ENCODE measurements around the gene TRIM72.
"Not testable (repeated sequence)": the region's sequence is repeated elsewhere in the genome, so short reads cannot be mapped to it uniquely, and the experiment has no call there.

TRIM72 gene

DNA sequence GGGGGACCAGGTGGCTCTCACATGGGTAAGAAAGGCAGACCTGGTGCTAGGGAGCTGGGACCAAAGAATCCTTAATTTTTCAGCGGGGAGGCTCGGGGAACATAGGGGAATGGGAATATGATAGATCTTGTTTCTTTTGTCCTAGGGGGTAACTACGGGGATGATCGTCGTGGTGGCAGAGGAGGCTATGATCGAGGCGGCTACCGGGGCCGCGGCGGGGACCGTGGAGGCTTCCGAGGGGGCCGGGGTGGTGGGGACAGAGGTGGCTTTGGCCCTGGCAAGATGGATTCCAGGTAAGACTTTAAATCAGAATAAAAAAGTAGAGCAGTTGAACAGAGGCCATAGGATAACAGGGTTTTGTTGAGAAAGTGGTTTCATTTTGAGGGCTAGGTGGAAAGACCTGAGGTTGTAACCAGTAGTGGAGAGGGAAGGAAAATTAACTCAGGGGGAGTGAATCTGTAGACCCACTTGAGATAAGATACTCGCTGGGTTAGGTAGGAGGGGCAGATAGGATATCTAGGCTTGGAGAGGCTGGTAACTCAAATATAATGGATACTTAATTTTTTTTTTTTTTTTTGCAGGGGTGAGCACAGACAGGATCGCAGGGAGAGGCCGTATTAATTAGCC lies 23.0 kb upstream of the TRIM72 start:
- DNase-seq: no peak
- ChIA-PET CTCF (interaction anchor here (1.4 to 1.5 kb wide), 2 partner anchors 10 to 137 kb away, joined by 3 to 4 read pairs; no protein-coding TSS in a partner anchor), POLR2A (interaction anchor here (2.0 to 2.1 kb wide), 2 partner anchors 8 to 11 kb away, joined by 8 to 12 read pairs; partner anchors contain the start of gene FUS)
- H3K4me3 ChIP-seq (ENCODE audit: control insufficient read depth in 1 of 7, extremely low read depth in 1 of 7, insufficient read depth in 4 of 7, low read depth in 2 of 7, low read length in 6 of 7): no peak overlapping the region
- H3K9me3 ChIP-seq (ENCODE audit: control extremely low read depth in 1 of 5, control insufficient read depth in 4 of 5, insufficient read depth in 2 of 5, low read depth in 1 of 5, low read length in 4 of 5): no peaks in the 10 kb centered on the region
- no peaks in the 10 kb centered on the region for H3K27me3 ChIP-seq (replicated peaks in 2 of 5; ENCODE audit: control insufficient read depth in 4 of 5, insufficient read depth in 5 of 5, low read length in 4 of 5)
- H3K36me3 ChIP-seq (ENCODE audit: control insufficient read depth in 4 of 4, insufficient read depth in 4 of 4, low read length in 3 of 4): peaks cover 55 to 100% (median 86%) of the 10 kb centered on the region in 4 experiments
- no peak overlapping the region for H3K27ac ChIP-seq (ENCODE audit: insufficient read depth in 1 of 2, low read depth in 1 of 2, low read length in 2 of 2, poor library complexity in 1 of 2, severe bottlenecking in 2 of 2)
- WGBS (ENCODE audit: insufficient coverage): 96% methylated on average over 10 of the region's 17 CpGs
- H3K4me1 ChIP-seq (ENCODE audit: control extremely low read depth in 1 of 4, control insufficient read depth in 4 of 4, insufficient read depth in 4 of 4, low read length in 3 of 4): peaks cover 0 to 8% (median 7%) of the 10 kb centered on the region in 4 experiments

DNA sequence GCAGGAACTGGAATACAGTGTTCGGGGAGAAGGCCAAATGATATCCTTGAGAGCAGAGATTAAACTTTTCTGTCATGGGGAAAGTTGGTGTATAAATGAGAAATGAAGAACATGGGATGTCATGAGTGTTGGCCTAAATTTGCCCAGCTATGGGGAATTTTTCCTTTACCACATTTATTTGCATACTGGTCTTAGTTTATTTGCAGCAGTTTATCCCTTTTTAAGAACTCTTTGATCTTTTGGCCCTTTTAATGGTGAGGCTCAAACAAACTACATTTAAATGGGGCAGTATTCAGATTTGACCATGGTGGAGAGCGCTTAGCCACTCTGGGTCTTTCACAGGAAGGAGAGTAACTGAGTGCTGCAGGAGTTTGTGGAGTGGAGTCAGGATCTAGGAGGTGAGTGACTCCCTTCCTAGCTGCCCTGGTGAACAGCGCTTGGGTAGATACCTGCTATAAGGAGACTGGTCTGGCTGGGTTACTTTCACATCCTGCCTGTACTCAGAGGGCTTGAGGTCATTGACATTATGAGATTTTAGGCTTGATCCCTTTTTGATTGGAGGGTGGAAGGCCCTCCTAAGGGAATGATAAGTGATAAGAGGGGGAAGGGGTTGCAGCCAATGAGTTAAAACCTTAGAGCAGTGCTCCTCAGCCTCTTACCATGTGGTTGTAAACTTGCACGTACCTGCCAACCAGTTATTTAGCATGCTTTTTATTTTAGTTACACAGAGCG lies 22.1 kb upstream of the TRIM72 start:
- Histone ChIP-seq H3K4me1 (ENCODE audit: control extremely low read depth in 1 of 4, control insufficient read depth in 4 of 4, insufficient read depth in 4 of 4, low read length in 3 of 4) (no peaks in the 10 kb centered on the region), H3K36me3 (ENCODE audit: control insufficient read depth in 4 of 4, insufficient read depth in 4 of 4, low read length in 3 of 4) (peaks cover 55 to 97% (median 82%) of the 10 kb centered on the region in 4 experiments), H3K27me3 (replicated peaks in 2 of 5; ENCODE audit: control insufficient read depth in 4 of 5, insufficient read depth in 5 of 5, low read length in 4 of 5) (no peaks in the 10 kb centered on the region), H3K4me3 (ENCODE audit: control insufficient read depth in 1 of 7, extremely low read depth in 1 of 7, insufficient read depth in 4 of 7, low read depth in 2 of 7, low read length in 6 of 7) (no peak overlapping the region), H3K9me3 (ENCODE audit: control extremely low read depth in 1 of 5, control insufficient read depth in 4 of 5, insufficient read depth in 2 of 5, low read depth in 1 of 5, low read length in 4 of 5) (no peaks in the 10 kb centered on the region), H3K27ac (ENCODE audit: insufficient read depth in 1 of 2, low read depth in 1 of 2, low read length in 2 of 2, poor library complexity in 1 of 2, severe bottlenecking in 2 of 2) (no peak overlapping the region)
- 100% methylated on average over 4 of the region's 5 CpGs for WGBS (ENCODE audit: insufficient coverage)
- DNase-seq: no peak
- CTCF ChIA-PET: interaction anchor here (0.5 kb wide), 1 partner anchor 21 kb away, joined by 4 read pairs; no protein-coding TSS in a partner anchor
- POLR2A ChIA-PET: interaction anchor here (2.0 kb wide), 1 partner anchor 12 kb away, joined by 12 read pairs; the partner anchor contains the start of gene FUS

DNA sequence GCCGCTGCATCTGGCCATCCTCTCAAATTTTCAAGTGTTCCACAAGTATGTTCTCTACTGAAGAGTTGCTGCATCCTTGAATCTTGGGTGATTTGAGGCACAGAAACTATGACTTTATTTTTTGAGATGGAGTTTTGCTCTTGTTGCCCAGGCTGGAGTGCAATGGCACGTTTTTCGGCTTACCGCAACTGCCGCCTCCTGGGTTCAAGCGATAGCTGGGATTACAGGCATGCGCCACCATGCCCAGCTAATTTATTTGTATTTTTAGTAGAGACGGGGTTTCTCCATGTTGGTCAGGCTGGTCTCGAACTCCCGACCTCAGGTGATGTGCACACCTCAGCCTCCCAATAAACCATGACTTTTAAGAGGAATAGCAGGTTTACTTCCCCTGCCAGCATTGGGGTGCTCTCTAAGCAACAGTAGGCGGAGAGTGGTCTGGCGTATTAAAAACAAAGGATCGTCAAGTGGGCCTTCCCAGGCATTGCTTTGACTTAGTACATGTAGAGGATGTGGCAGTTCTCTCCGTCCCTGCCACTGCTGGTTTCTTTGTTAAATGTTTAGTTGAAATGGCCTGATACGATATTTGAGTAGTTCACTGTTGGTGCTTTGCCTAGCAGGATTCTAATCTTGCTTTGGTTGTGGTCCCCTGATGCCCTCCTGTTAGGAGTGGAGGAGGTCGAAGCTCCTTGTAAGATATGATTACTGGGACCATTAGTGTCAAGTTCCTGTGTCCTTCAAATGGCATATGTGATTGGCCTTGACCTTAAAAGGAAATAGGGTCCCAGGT lies 20.9 kb upstream of the TRIM72 start:
- no peak overlapping the region for H3K27ac ChIP-seq (ENCODE audit: insufficient read depth in 1 of 2, low read depth in 1 of 2, low read length in 2 of 2, poor library complexity in 1 of 2, severe bottlenecking in 2 of 2)
- DNase-seq: no peak
- H3K9me3 ChIP-seq (ENCODE audit: control extremely low read depth in 1 of 5, control insufficient read depth in 4 of 5, insufficient read depth in 2 of 5, low read depth in 1 of 5, low read length in 4 of 5): no peaks in the 10 kb centered on the region
- H3K4me1 ChIP-seq (ENCODE audit: control extremely low read depth in 1 of 4, control insufficient read depth in 4 of 4, insufficient read depth in 4 of 4, low read length in 3 of 4): peaks cover 0 to 5% (median 4%) of the 10 kb centered on the region in 4 experiments
- H3K4me3 ChIP-seq (ENCODE audit: control insufficient read depth in 1 of 7, extremely low read depth in 1 of 7, insufficient read depth in 4 of 7, low read depth in 2 of 7, low read length in 6 of 7): no peak overlapping the region
- peaks cover 44 to 86% (median 71%) of the 10 kb centered on the region in 4 experiments for H3K36me3 ChIP-seq (ENCODE audit: control insufficient read depth in 4 of 4, insufficient read depth in 4 of 4, low read length in 3 of 4)
- POLR2A ChIA-PET: interaction anchor here (0.7 to 2.0 kb wide), 2 partner anchors 13 to 213 kb away, joined by 3 to 12 read pairs; partner anchors contain the start of gene FUS
- WGBS (ENCODE audit: insufficient coverage): 98% methylated on average over 12 of the region's 16 CpGs
- H3K27me3 ChIP-seq (replicated peaks in 2 of 5; ENCODE audit: control insufficient read depth in 4 of 5, insufficient read depth in 5 of 5, low read length in 4 of 5): no peaks in the 10 kb centered on the region
- CTCF ChIA-PET: interaction anchor here (0.9 kb wide), 1 partner anchor 75 kb away, joined by 3 read pairs; no protein-coding TSS in a partner anchor

DNA sequence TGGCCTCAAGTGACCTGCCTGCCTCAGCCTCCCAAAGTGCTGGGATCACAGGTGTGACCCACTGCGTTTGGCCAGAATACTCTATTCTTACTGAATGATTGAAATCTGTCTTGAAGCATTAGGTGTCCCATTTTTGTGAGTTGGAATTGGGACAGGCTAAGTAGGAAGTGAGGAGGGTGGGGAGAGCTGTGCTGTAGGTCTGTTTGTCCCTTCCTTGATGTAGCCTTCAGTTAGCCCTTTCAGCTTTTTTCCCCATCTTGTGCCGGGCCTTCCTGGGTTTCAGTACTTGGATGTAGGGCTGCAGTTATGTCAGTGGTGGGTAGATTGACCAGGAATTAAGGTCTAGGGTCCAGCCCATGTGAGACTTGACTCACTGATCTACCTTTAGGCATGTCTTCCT lies 20.0 kb upstream of the TRIM72 start:
- DNase-seq: no peak
- Histone ChIP-seq H3K9me3 (ENCODE audit: control extremely low read depth in 1 of 5, control insufficient read depth in 4 of 5, insufficient read depth in 2 of 5, low read depth in 1 of 5, low read length in 4 of 5) (no peaks in the 10 kb centered on the region), H3K27me3 (replicated peaks in 2 of 5; ENCODE audit: control insufficient read depth in 4 of 5, insufficient read depth in 5 of 5, low read length in 4 of 5) (no peaks in the 10 kb centered on the region), H3K4me1 (ENCODE audit: control extremely low read depth in 1 of 4, control insufficient read depth in 4 of 4, insufficient read depth in 4 of 4, low read length in 3 of 4) (peaks cover under 1 to 13% (median 11%) of the 10 kb centered on the region in 4 experiments), H3K36me3 (ENCODE audit: control insufficient read depth in 4 of 4, insufficient read depth in 4 of 4, low read length in 3 of 4) (peaks cover 36 to 78% (median 64%) of the 10 kb centered on the region in 4 experiments), H3K27ac (ENCODE audit: insufficient read depth in 1 of 2, low read depth in 1 of 2, low read length in 2 of 2, poor library complexity in 1 of 2, severe bottlenecking in 2 of 2) (no peak overlapping the region), H3K4me3 (ENCODE audit: control insufficient read depth in 1 of 7, extremely low read depth in 1 of 7, insufficient read depth in 4 of 7, low read depth in 2 of 7, low read length in 6 of 7) (no peak overlapping the region)
- ChIA-PET CTCF (interaction anchor here (0.9 kb wide), 1 partner anchor 74 kb away, joined by 3 read pairs; no protein-coding TSS in a partner anchor), POLR2A (no interaction called here)
- WGBS (ENCODE audit: insufficient coverage): no CpG with 5 or more reads among the region's 2 CpGs

DNA sequence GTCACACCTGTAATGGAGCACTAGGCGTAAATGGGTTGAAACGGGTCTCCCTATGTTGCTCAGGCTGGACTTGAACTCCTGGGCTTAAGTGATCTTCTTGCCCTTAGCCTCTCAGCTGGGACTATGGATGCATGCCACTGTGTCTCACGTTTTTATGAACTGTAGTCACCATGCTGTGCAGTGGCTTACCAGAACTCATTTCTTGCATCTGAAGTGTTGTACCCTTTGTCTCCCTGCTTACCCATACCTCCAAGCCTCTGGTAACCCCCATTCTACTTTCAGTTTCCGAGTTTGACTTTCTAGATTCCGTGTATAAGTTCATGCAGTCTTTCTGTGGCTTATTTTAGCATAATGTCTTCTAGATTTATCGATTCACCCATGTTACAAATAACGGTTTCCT lies 19.0 kb upstream of the TRIM72 start:
- no peak overlapping the region for H3K4me3 ChIP-seq (ENCODE audit: control insufficient read depth in 1 of 7, extremely low read depth in 1 of 7, insufficient read depth in 4 of 7, low read depth in 2 of 7, low read length in 6 of 7)
- POLR2A ChIA-PET: interaction anchor here (1.3 to 1.6 kb wide), 2 partner anchors 12 to 14 kb away, joined by 4 read pairs; partner anchors contain the start of gene FUS
- H3K9me3 ChIP-seq (ENCODE audit: control extremely low read depth in 1 of 5, control insufficient read depth in 4 of 5, insufficient read depth in 2 of 5, low read depth in 1 of 5, low read length in 4 of 5): no peaks in the 10 kb centered on the region
- H3K36me3 ChIP-seq (ENCODE audit: control insufficient read depth in 4 of 4, insufficient read depth in 4 of 4, low read length in 3 of 4): peaks cover 31 to 76% (median 61%) of the 10 kb centered on the region in 4 experiments
- H3K27ac ChIP-seq (ENCODE audit: insufficient read depth in 1 of 2, low read depth in 1 of 2, low read length in 2 of 2, poor library complexity in 1 of 2, severe bottlenecking in 2 of 2): no peak overlapping the region
- 93% methylated on average over 5 of the region's 7 CpGs for WGBS (ENCODE audit: insufficient coverage)
- no peaks in the 10 kb centered on the region for H3K27me3 ChIP-seq (replicated peaks in 2 of 5; ENCODE audit: control insufficient read depth in 4 of 5, insufficient read depth in 5 of 5, low read length in 4 of 5)
- DNase-seq: no peak
- CTCF ChIA-PET: interaction anchor here (0.6 kb wide), 1 partner anchor 100 kb away, joined by 3 read pairs; the partner anchor contains the start of gene VKORC1
- peaks cover 4 to 23% (median 22%) of the 10 kb centered on the region in 4 experiments for H3K4me1 ChIP-seq (ENCODE audit: control extremely low read depth in 1 of 4, control insufficient read depth in 4 of 4, insufficient read depth in 4 of 4, low read length in 3 of 4)

DNA sequence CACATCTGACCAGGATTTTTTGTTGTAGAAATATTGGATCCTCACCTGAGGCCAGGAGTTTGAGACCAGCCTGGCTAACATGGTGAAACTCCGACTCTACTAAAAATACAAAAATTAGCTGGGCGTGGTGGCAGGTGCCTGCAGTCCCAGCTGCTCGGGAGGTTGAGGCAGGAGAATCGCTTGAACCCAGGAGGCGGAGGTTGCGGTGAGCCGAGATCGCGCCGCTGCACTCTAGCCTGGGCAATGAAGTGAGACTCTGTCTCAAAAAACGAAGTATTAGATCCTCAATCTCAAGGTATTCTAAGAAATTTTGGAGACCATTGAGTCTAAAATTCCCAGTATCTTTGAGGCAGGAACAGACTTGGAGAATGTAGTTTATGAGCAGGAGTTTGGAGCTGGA lies 18.1 kb upstream of the TRIM72 start:
- peaks cover 25 to 67% (median 52%) of the 10 kb centered on the region in 4 experiments for H3K36me3 ChIP-seq (ENCODE audit: control insufficient read depth in 4 of 4, insufficient read depth in 4 of 4, low read length in 3 of 4)
- H3K9me3 ChIP-seq (ENCODE audit: control extremely low read depth in 1 of 5, control insufficient read depth in 4 of 5, insufficient read depth in 2 of 5, low read depth in 1 of 5, low read length in 4 of 5); H3K27ac ChIP-seq (ENCODE audit: insufficient read depth in 1 of 2, low read depth in 1 of 2, low read length in 2 of 2, poor library complexity in 1 of 2, severe bottlenecking in 2 of 2); H3K27me3 ChIP-seq (replicated peaks in 2 of 5; ENCODE audit: control insufficient read depth in 4 of 5, insufficient read depth in 5 of 5, low read length in 4 of 5); DNase-seq; H3K4me3 ChIP-seq (ENCODE audit: control insufficient read depth in 1 of 7, extremely low read depth in 1 of 7, insufficient read depth in 4 of 7, low read depth in 2 of 7, low read length in 6 of 7): not testable (repeated sequence)
- CTCF ChIA-PET: interaction anchor here (0.8 kb wide), 1 partner anchor 40 kb away, joined by 4 read pairs; no protein-coding TSS in a partner anchor
- POLR2A ChIA-PET: interaction anchor here (0.6 to 1.6 kb wide), 3 partner anchors 13 to 155 kb away, joined by 3 to 4 read pairs (median 4); partner anchors contain the start of gene FUS
- WGBS (ENCODE audit: insufficient coverage): 97% methylated on average over 11 of the region's 11 CpGs
- peaks cover 7 to 33% (median 31%) of the 10 kb centered on the region in 4 experiments for H3K4me1 ChIP-seq (ENCODE audit: control extremely low read depth in 1 of 4, control insufficient read depth in 4 of 4, insufficient read depth in 4 of 4, low read length in 3 of 4)

All from common myeloid progenitor, CD34-positive (primary cell).